T-helper 2 cell treated with Interferon-gamma antibody and Interleukin-4, amounts not matched to agents 100 ng/mL and 5 ng/mL, for 36 hours (primary cell): Measurements from ENCODE around the gene SMOC2. TPM values are rescaled to one million over a fixed set of nuclear protein-coding genes. Genes with fewer than 3 reads are reported as not detected.
"Not testable (repeated sequence)": the region's sequence is repeated elsewhere in the genome, so short reads cannot be mapped to it uniquely, and the experiment has no call there.

Source experiments
- intact Hi-C: fragments of 100-400 bp; cut with micrococcal nuclease; formaldehyde crosslinking; loops from one replicate; pipeline ENCODE4 v1.15.1; 2023
- total RNA-seq: library from RNA; stranded (reverse); gene quantifications from 2 replicates; pipeline ENCODE4 v1.2.3, GENCODE V29; 2022

SMOC2 gene
- total RNA-seq, 1 donor from 2014 or later, result not detected

- intact Hi-C loops, result not testable (repeated sequence)
These were observed 264.3 kb downstream of the SMOC2 start for GRCh38 chr6:168705271-168705670.

DNA sequence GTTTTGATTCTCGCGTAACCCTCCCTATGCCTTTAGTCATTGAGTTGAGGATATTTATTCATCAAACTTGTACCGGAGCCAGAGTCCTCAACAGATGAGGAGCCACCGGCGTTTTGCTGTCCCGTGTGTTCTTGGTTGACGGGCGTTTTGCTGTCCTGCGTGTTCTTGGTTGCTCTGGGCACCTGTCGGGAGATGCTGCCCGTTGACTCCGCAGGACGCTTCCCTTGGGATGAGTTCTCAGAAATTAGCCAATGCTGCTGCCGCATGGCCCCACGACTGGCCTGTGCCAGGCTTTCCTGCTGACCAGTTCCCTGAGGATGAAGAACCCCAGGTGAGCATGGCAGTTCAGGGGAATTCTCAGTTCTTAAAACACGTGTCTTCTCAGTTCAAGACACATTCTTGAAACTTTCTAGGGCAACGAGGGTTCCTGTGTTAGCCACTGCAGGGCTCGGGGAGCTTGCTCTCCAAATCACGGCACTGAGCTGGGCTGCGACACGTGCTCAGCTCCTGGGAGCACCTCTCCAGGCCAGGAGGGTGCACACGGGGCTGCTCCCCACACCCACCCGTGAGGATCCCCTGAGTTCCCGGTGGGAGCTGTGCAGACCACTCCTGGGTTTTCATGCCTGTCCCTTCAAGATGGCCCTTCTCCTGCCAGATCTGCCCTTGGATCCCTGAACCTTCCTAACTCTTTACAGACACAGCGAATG lies 265.6 kb downstream of the SMOC2 start:
- intact Hi-C loops, result no loop called here

- intact Hi-C loops, result no loop called here
These were observed 267.5 kb downstream of the SMOC2 start for GRCh38 chr6:168708526-168708925.

GRCh38 chr6:168708984-168709383 lies 268.0 kb downstream of the SMOC2 start:
- intact Hi-C loops, result no loop called here

DNA sequence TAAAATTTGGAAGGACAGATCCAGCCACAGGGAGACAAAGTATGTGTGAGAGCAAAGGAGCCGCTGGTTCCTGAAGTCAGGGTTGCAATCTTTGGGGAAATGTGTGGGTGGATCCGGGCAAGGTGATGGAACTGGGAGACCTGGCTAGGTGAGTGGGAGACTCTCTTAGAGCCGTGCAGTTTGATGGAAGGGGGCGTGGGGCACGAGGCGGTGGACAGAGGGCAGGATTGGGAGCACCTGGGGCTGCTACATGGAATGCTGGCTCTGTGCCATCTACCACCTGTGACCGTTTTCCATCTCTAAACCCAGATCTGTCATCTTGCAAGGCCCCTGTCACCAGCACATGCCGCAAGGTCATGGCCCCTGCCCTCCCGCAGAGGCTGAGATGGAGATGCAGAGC lies 268.4 kb downstream of the SMOC2 start:
- intact Hi-C loops, result no loop called here

- intact Hi-C loops, result no loop called here
These were observed 269.0 kb downstream of the SMOC2 start for GRCh38 chr6:168709991-168710390.

DNA sequence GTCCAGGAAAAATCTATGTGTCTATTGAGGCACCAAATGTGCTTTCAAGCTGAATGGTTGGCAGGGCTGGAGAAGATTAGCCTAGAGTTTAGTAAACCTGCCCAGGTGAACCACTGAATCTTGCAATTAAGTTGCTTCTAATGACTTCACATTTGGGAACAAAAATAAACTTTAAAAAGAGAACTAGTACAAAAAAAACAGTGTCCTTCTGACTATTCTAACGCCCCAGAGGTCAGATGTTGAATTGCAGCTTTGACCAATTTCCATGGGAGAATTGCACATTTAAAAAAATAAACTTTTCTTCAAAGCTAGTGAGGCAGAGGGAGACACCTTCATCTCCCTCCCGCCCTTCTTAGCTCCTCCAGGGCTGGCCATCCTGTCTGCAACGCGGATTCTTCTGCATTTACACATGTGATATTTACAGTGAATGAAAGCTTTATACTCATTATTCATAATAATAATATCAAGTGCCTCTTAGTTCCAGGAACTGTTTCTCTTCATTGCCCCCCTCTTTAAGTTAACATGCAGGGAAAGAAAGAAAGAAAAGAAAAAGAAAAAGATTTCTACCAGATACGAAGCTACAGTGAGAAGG lies 270.2 kb downstream of the SMOC2 start:
- intact Hi-C loops, result no loop called here

- intact Hi-C loops, result no loop called here
These were observed 270.8 kb downstream of the SMOC2 start for GRCh38 chr6:168711666-168712300.

DNA sequence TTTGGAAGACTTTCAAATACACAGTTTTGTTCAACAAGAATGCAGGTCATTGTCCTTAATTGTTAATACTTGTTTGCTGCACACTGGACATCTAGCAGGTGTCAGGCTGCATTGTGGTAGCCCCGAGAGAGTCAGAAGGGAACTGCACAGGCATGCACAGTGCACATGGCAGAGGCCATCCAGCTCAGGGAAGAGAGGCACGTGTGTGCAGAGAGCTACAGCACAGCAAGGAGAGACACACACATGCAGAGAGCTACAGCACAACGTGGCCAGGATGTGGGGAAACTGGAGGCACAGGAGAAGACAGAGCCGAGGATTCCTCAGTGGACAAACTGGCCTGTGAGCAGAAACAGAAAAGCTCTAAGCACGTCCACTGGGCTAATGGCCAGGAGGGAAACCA lies 272.0 kb downstream of the SMOC2 start:
- intact Hi-C loops, result no loop called here

DNA sequence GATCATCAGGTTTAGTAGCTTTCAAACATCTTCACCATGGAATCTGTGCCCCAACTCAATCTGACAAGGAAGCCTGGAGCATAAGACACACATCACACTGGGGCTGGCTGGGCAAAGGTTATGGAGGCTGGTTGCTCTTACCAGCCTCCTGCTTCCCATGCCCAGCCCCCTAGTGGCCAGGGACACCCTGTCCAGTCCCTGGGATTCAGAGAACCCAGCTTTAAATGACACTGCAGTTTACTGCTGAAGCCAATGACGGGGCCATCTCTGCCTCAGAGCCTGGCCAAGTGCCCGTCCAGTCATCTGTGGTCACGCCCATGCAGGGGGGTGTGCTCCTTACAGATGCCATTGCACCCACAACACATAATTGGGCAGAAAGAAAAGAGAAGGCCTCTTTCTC lies 272.9 kb downstream of the SMOC2 start:
- intact Hi-C loops, result no loop called here

DNA sequence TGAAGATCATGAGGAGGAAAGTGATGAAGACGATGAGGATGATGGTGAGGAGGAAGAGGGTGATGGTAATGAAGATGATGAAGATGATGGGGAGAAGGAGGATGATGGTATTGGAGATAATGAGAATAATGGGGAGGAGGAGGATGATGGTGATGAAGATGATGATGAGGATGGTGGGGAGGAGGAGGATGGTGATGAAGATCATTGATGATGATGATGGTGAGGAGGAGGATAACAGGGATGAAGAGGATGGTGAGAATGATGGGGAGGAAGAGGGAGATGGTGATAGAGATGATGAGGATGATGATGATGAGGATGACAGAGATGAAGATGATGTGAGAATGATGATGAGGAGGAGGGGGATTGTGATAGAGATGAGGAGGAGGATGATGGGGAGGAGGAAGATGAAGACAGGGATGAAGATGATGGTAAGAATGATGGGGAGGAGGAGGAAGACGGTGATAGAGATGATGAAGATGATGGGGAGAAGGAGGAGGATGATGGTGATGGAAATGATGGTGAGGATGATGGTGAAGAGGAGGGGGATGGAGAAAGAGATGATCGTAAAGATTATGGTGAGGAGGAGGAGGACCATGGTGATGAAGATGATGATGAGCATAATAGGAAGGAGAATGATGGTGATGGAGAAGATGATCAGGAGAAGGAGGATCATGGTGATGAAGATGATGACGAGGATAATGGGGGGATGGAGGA lies 273.7 kb downstream of the SMOC2 start:
- intact Hi-C loops, result no loop called here

GRCh38 chr6:168715643-168716481 lies 274.9 kb downstream of the SMOC2 start:
- intact Hi-C loops, result no loop called here

GRCh38 chr6:168716581-168716980 lies 275.6 kb downstream of the SMOC2 start:
- intact Hi-C loops, result no loop called here

DNA sequence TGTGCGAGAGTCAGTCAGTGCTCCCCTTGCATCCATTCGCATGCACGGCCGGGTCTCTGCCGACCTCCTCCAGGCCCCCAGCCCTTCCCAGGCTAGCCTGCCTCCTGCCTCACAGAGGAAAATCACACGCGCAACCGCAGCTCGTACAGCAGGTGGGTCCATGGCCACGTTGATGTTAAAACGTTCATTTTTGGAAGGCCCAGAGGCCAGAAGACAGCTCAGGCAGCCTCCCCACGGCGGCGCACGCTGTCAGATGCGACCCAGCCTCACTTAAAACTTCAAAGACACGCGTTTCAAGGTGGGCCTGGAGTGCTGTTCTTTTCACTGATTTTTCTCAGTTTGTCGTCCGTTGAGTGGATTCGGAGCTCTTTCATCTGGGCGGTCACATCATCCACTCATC lies 276.5 kb downstream of the SMOC2 start:
- intact Hi-C loops, result no loop called here

Other genes starting within 250 kb of the SMOC2 start
- gene DACT2, start 121.4 kb upstream of the SMOC2 start, total RNA-seq, result 0.09 and 0.14 TPM in 2 replicates